Muscle layer of colon (tissue), 2 donors: Measurements from ENCODE around the gene UTP14A.

Source experiments
- H3K27ac ChIP-seq: one replicate; pipeline ENCODE4 v1.7.0; 2013; ENCODE audit warnings: low read depth, mild to moderate bottlenecking, low read length, moderate library complexity
- H3K27me3 ChIP-seq, 2 donors: one replicate each; pipeline ENCODE4 v1.7.0; 2013; ENCODE audit warnings: low read length in 2 of 2, mild to moderate bottlenecking in 2 of 2; ENCODE audit not compliant: insufficient read depth in 2 of 2, control insufficient read depth in 1 of 2
- H3K36me3 ChIP-seq: one replicate; pipeline ENCODE4 v1.7.0; 2013; ENCODE audit warnings: mild to moderate bottlenecking, low read length; ENCODE audit not compliant: insufficient read depth
- H3K4me1 ChIP-seq: one replicate; pipeline ENCODE4 v1.7.0; 2013; ENCODE audit warnings: mild to moderate bottlenecking, low read length; ENCODE audit not compliant: insufficient read depth
- H3K4me3 ChIP-seq, 2 donors: one replicate each; pipeline ENCODE4 v1.7.0; 2013; ENCODE audit warnings: low read length in 2 of 2, low read depth in 1 of 2, mild to moderate bottlenecking in 1 of 2, moderate library complexity in 1 of 2
- H3K9ac ChIP-seq: one replicate; pipeline ENCODE4 v1.7.0; 2013; ENCODE audit warnings: low read length
- H3K9me3 ChIP-seq: one replicate; pipeline ENCODE4 v1.7.0; 2013; ENCODE audit warnings: mild to moderate bottlenecking, low read length
- donor health status: abdominal sarcoma.
- donor health status: Adenocarcinoma of cecum.

Gene UTP14A

DNA sequence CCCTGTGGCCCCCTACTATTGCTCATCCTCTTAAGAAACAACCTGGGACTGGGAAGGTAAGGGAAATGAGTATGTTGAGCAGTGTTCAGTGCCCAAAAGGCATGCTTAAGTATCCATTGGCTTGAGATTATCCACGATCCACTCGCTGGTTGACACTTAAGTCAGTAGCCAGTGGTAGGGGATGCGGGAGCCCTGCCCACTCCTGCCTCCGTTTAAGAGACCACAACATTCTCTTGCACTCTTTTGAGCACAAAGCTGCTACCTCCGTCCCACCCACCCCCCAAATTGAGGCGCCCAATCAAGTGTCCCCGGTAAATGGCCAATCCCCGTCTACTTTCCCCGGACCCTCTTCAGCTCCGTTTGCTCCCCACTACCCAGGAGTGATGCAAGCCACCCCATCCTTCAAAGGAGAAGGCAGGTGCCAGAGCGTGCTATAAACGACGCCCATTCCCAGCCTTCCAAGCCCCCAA, 25.0 kb downstream of the UTP14A start:
- H3K4me3 ChIP-seq, result peak overlapping the region; percentile 4 to 66

DNA sequence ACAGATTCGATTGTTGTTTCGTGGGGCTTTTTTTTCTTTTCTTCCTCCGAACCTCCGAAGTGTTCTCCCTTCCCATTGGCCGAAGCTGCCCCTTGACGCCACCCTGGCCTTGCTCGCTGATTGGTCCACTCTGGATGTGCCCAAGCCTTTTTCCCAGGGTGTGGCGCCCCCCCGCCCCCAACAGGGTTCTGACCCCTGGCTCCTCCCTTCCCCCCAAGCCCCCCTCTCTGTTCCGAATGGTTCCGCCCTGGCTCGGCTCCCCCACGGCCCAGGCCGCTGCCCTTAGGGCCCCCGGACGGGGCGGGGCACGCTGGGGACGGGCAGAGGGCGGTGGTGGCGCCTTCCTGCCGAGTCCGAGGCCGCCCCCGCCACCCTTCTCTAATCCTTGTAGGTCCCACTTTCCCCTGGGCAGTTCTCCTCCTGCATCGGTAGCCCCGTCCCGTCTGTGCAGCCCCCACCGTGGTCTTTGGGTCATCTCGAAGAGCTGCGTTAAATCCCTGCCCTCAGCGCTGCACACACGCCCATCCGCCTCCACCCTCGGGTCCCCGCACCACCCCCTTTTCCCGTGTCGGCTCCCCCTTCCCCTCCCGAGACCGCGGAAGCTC, 25.5 kb downstream of the UTP14A start:
- Histone ChIP-seq H3K4me3 (peak overlapping the region; percentile 4 to 66), H3K36me3 (peaks cover 6% of the 10 kb centered on the region), H3K4me1 (no peaks in the 10 kb centered on the region), H3K9ac (peak overlapping the region; percentile 61), H3K9me3 (no peaks in the 10 kb centered on the region), H3K27me3 (peaks cover 0 to 12% of the 10 kb centered on the region in 2 donors), H3K27ac (peak overlapping the region; percentile 48)

More for the DNA sequence above, 25.0 kb downstream of the UTP14A start:
- Histone ChIP-seq H3K36me3 (peaks cover 6% of the 10 kb centered on the region), H3K27me3 (peaks cover 0 to 12% of the 10 kb centered on the region in 2 donors), H3K9me3 (no peaks in the 10 kb centered on the region), H3K9ac (peak overlapping the region; percentile 61), H3K27ac (peak overlapping the region; percentile 48), H3K4me1 (no peaks in the 10 kb centered on the region)

DNA sequence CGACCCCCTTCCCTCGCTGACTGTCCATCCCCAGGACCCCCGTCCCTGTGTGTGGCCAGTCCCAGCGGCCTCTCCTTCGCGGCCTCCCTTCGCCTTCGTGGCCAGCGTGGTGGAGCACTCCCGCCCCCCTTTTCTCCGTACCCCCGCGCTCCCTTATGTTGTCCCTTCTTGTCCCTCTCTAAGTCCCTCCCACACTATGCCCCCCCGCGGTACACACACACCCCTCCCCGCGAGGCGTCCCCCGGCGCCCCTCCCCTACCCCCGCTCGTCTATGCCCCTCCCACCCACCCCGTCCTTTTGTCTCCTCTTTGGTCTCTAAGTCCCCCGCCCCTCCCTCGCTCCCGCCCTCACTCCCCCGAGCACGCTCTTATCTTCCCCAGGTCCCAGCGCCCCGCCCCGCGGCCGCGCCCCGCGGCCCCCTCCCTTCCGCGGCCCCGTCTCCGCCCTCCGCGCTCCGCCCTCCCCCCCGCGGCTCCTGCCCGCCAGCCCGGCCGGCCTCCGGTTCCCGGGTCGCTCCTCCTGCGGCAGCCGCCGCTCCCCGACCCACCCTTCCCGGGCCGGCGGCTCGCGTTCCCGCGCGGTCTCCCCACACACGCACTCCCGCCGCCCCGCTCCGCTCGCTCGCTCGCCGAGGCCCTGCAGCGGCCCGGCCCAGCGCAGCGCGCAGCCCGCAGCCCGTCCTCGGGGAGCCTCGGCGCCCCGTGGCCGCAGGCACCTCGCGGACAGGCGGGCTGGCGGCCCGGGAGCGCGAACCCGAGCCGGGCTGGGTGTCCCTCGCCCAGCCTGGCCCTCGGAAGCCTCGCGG, 26.3 kb downstream of the UTP14A start:
- Histone ChIP-seq H3K4me1 (no peaks in the 10 kb centered on the region), H3K27me3 (peaks cover 0 to 12% of the 10 kb centered on the region in 2 donors), H3K36me3 (peaks cover 2% of the 10 kb centered on the region), H3K4me3 (peak overlapping the region in 1 of 2 donors; percentile 66), H3K9ac (no peak overlapping the region), H3K27ac (peak overlapping the region; percentile 48), H3K9me3 (no peaks in the 10 kb centered on the region)

DNA sequence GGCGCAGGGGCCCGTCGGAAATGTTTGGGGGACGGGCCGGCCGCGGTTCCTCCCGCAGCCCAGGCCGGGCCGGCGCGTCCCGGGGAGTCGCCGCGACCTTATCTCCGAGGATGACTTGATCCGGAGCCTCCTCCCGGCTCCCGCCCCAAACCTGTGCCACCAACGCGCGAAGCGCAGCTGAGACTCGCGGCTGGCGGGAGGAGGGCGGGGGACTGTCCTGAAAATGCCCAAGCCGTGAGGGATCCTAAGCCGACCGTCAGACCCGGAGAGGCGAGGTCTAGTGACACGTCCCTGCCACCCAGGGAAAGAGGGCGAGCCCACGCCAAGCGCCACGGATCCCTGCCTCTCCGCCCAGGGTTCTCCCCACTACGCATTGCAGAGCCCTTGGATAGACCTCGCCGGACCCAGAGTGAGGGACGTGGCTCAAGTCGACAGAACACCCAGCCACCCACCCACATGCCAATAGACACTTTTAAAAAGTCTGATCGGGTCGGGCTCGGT, 26.9 kb downstream of the UTP14A start:
- Histone ChIP-seq H3K27ac (no peak overlapping the region), H3K27me3 (peaks cover 0 to 12% of the 10 kb centered on the region in 2 donors), H3K4me3 (no peak overlapping the region), H3K9ac (no peak overlapping the region), H3K36me3 (no peaks in the 10 kb centered on the region), H3K4me1 (no peaks in the 10 kb centered on the region), H3K9me3 (no peaks in the 10 kb centered on the region)

DNA sequence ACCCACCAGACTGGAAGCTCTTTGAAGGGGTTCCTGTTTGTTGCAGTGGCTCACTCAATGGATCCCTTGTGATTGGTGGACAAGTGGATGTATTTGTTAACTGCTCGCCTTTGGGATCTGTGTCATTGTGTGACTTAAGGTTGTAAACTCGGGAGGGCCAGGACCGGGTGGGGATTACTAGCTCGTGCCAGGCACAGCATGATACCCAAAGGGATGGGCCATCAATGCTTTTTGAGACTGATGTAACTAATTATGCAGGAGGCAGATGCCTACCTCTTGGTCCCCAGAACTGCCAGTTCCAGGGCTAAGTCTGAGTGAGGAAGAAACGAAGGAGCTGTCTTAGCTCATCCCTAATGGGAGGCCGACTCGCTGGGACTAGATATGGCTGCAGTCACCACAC, 27.7 kb downstream of the UTP14A start:
- H3K36me3 ChIP-seq, result no peaks in the 10 kb centered on the region
- peaks cover 0 to 12% of the 10 kb centered on the region in 2 donors for H3K27me3 ChIP-seq
- H3K4me3 ChIP-seq, result no peak overlapping the region
- H3K9me3 ChIP-seq, result no peaks in the 10 kb centered on the region
- no peaks in the 10 kb centered on the region for H3K4me1 ChIP-seq
- H3K9ac ChIP-seq, result no peak overlapping the region
- no peak overlapping the region for H3K27ac ChIP-seq

DNA sequence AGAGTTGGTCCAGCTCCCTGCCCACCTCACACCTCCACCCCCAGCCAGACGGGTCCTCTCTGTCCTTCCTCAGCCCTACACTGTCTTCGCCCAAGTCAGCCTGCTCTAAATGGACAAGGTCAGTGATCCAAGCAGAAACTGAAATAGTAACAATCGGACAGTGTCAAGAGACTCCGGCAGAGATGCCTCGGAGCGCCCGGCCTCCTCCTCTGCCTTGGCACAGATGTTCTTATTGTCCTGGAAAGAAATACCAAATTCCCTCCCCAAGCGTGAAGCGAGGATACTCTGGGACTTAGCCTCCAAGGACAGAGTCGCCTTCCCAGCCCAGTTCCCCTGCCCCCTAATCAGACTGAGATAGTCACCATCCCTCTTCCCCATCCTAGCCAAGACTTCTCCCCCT, 28.5 kb downstream of the UTP14A start:
- Histone ChIP-seq H3K9ac (no peak overlapping the region), H3K27me3 (peaks cover 0 to 12% of the 10 kb centered on the region in 2 donors), H3K9me3 (no peaks in the 10 kb centered on the region), H3K27ac (no peak overlapping the region), H3K4me3 (no peak overlapping the region), H3K4me1 (no peaks in the 10 kb centered on the region), H3K36me3 (no peaks in the 10 kb centered on the region)

DNA sequence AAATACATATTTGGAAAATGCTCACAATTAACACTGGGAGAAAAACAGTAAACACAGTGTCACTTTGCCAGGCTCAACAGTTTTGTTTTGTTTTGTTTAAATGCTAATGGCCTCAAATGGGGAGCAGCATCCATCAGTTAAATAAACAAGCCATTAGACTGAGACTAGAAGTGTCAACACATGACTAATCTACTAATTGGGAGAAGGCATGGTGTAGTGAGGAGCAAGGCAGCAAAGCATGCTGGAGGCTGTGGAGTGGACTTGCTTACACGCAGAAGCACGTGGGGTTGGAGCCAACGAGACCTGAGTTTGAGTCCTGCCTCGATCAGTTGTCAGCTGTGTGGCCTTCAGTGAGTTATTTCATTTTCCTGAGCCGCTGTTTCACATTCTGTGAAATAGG, 29.0 kb downstream of the UTP14A start:
- no peaks in the 10 kb centered on the region for H3K4me1 ChIP-seq
- H3K27ac ChIP-seq, result no peak overlapping the region
- no peak overlapping the region for H3K4me3 ChIP-seq
- peaks cover 0 to 12% of the 10 kb centered on the region in 2 donors for H3K27me3 ChIP-seq
- no peaks in the 10 kb centered on the region for H3K36me3 ChIP-seq
- H3K9me3 ChIP-seq, result no peaks in the 10 kb centered on the region
- no peak overlapping the region for H3K9ac ChIP-seq

DNA sequence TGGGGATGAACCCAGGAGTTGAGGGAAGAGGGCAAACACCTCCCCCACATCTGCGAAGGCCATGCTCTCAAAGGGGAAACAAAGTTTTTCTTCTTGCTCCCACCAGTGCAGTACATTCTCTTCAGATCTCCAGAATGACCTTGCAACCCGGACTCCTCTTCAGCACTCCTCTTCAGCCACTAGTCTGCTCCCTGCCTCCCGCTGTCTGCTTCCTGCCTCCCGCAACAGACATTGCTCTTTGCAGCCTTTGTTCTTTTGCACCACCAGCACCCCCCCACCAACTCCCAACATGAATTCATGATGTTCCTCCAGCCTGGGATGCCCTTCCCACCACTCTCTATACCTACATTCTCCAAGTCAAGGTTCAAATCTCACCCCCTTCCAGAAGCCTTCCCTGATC, 32.1 kb downstream of the UTP14A start:
- H3K9me3 ChIP-seq, result no peaks in the 10 kb centered on the region
- no peak overlapping the region for H3K9ac ChIP-seq
- H3K27me3 ChIP-seq, result peaks cover 0 to 11% of the 10 kb centered on the region in 2 donors
- no peak overlapping the region for H3K27ac ChIP-seq
- no peaks in the 10 kb centered on the region for H3K36me3 ChIP-seq
- H3K4me3 ChIP-seq, result no peak overlapping the region
- H3K4me1 ChIP-seq, result no peaks in the 10 kb centered on the region

DNA sequence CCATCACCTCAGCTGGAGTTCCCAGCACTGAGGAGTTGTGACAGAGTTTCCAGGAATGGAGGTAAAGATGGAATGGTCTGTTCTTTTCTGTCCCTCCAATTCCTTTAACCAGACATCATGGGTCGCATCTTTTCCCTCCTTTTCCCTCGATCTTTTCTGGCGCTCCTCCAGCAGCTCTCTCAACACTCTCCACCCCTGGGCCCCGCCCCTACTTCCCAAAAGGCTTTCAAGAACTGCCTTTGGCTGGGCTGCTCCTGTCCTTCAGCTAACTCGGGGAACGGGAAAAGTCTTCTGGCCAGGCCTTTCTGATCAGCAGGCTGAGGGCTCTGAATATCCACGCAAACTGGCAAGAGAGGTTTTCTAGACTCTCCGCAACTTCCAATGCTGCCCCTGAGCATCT, 34.0 kb downstream of the UTP14A start:
- Histone ChIP-seq H3K9me3 (no peaks in the 10 kb centered on the region), H3K27me3 (peaks cover 0 to 4% of the 10 kb centered on the region in 2 donors), H3K4me3 (no peak overlapping the region), H3K36me3 (no peaks in the 10 kb centered on the region), H3K27ac (no peak overlapping the region), H3K9ac (no peak overlapping the region), H3K4me1 (no peaks in the 10 kb centered on the region)

DNA sequence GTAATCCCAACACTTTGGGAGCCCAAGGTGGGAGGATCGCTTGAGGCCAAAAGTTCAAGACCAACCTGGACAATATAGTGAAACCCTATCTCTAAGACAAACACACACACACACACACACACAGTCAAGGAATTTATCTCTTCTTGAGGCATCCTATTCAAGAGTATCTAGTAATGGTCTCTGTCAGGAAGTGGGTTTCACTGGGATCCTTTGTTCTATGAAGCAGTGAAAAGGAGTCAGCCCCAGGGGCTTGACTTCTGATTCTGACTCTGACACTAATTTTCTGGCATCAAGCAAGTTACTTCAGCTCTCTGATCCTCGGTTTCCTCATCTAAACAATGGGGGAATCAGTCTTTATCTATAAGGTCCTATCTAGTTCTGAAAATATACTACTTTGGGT, 34.8 kb downstream of the UTP14A start:
- Histone ChIP-seq H3K27me3 (peaks cover 0 to 4% of the 10 kb centered on the region in 2 donors), H3K9me3 (no peaks in the 10 kb centered on the region), H3K4me3 (no peak overlapping the region), H3K27ac (no peak overlapping the region), H3K36me3 (no peaks in the 10 kb centered on the region), H3K9ac (no peak overlapping the region), H3K4me1 (no peaks in the 10 kb centered on the region)

DNA sequence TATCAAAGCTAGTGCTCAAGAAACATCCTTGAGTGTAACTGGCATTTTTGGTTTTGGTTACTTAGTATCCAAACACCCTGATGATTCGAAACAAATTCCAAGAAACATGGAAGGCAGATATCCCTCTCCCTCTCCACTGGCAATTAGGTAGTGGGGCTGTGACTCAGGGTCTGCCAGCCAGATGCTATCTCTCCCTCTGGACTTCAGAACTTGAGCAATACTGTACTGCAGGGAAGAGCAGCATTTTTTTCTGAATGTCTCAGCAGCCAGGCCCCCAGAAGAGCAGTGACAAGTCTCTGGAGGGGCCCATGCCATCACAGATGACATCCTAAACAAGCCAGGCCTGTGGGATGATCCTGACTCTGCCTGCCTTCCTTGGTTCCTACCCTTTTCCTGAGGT, 39.2 kb downstream of the UTP14A start:
- Histone ChIP-seq H3K36me3 (no peaks in the 10 kb centered on the region), H3K9me3 (no peaks in the 10 kb centered on the region), H3K4me3 (no peak overlapping the region), H3K27me3 (peaks cover 0 to 4% of the 10 kb centered on the region in 2 donors), H3K4me1 (no peaks in the 10 kb centered on the region), H3K27ac (no peak overlapping the region), H3K9ac (no peak overlapping the region)
